ENCODE results near the gene NPAS3. TPM values are rescaled to one million over a fixed set of nuclear protein-coding genes. Genes with fewer than 3 reads are reported as not detected.

NPAS3 gene
- total RNA-seq, 1 experiment from 2014 or later, result 15.6 TPM

DNA sequence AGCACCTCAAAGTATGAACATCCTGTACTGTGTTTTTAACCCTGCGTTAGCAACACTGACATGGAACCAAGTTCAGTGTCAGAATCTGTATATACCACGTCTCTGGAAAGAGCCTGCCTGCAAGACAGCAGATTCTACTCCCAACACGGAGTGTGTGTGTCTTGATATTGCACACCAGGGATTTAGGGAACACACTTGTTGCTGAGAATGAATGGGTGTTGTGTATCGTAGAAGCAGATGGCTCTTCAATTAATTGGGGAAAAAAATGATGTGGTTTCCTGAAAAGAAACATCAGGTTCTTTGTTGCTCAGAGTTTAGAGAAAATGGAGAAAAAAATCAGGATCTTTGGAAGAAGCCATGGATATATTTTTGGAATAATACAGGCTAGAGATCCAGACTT, 841.4 kb downstream of the NPAS3 start:
- Histone ChIP-seq H3K27me3 (replicated peaks; ENCODE audit: insufficient read depth, low read depth, low read length, poor library complexity) (no peaks in the 10 kb centered on the region), H3K9me3 (ENCODE audit: low read depth, low read length, poor library complexity, severe bottlenecking) (no peaks in the 10 kb centered on the region), H3K27ac (ENCODE audit: low read depth, low read length, poor library complexity, severe bottlenecking) (no peak overlapping the region), H3K4me3 (ENCODE audit: low read depth, low read length, poor library complexity, severe bottlenecking) (no peak overlapping the region), H3K36me3 (ENCODE audit: insufficient read depth, low read length, poor library complexity, severe bottlenecking) (no peaks in the 10 kb centered on the region), H3K4me1 (ENCODE audit: insufficient read depth, low read length, poor library complexity, severe bottlenecking) (peaks cover 29% of the 10 kb centered on the region)
- no peak for TF ChIP-seq EZH2 (IDR thresholded peaks at IDR 0.05; ENCODE audit: borderline replicate concordance, low read depth, low read length, poor library complexity, severe bottlenecking)
- TF ChIP-seq, protein P1, sequence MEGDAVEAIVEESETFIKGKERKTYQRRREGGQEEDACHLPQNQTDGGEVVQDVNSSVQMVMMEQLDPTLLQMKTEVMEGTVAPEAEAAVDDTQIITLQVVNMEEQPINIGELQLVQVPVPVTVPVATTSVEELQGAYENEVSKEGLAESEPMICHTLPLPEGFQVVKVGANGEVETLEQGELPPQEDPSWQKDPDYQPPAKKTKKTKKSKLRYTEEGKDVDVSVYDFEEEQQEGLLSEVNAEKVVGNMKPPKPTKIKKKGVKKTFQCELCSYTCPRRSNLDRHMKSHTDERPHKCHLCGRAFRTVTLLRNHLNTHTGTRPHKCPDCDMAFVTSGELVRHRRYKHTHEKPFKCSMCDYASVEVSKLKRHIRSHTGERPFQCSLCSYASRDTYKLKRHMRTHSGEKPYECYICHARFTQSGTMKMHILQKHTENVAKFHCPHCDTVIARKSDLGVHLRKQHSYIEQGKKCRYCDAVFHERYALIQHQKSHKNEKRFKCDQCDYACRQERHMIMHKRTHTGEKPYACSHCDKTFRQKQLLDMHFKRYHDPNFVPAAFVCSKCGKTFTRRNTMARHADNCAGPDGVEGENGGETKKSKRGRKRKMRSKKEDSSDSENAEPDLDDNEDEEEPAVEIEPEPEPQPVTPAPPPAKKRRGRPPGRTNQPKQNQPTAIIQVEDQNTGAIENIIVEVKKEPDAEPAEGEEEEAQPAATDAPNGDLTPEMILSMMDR (conservative IDR thresholded peaks at IDR 0.05; ENCODE audit: low read depth, low read length), result no peak
- intact Hi-C loops (cut with micrococcal nuclease; ENCODE audit: unreplicated experiment), result no loop called here
- no TSS peak for BruUV-seq (replicated peaks)
- POLR2A ChIA-PET (ENCODE audit: low non-redundant PET), result interaction anchor here (0.6 kb wide), 1 partner anchor 86 kb away, joined by 3 read pairs; no protein-coding TSS in a partner anchor
- CTCF ChIA-PET, result no interaction called here
- DNase-seq (ENCODE audit: low spot score), result no peak

GRCh38 chr14:33781236-33781635, 842.6 kb downstream of the NPAS3 start:
- Histone ChIP-seq H3K9me3 (ENCODE audit: low read depth, low read length, poor library complexity, severe bottlenecking) (no peaks in the 10 kb centered on the region), H3K36me3 (ENCODE audit: insufficient read depth, low read length, poor library complexity, severe bottlenecking) (no peaks in the 10 kb centered on the region), H3K27ac (ENCODE audit: low read depth, low read length, poor library complexity, severe bottlenecking) (no peak overlapping the region), H3K4me3 (ENCODE audit: low read depth, low read length, poor library complexity, severe bottlenecking) (no peak overlapping the region), H3K4me1 (ENCODE audit: insufficient read depth, low read length, poor library complexity, severe bottlenecking) (peaks cover 28% of the 10 kb centered on the region), H3K27me3 (replicated peaks; ENCODE audit: insufficient read depth, low read depth, low read length, poor library complexity) (no peaks in the 10 kb centered on the region)
- POLR2A ChIA-PET (ENCODE audit: low non-redundant PET), result no interaction called here
- CTCF ChIA-PET, result no interaction called here
- no peak for DNase-seq (ENCODE audit: low spot score)
- intact Hi-C loops (cut with micrococcal nuclease; ENCODE audit: unreplicated experiment), result no loop called here
- no TSS peak for BruUV-seq (replicated peaks)
- no peak for TF ChIP-seq EZH2 (IDR thresholded peaks at IDR 0.05; ENCODE audit: borderline replicate concordance, low read depth, low read length, poor library complexity, severe bottlenecking)

DNA sequence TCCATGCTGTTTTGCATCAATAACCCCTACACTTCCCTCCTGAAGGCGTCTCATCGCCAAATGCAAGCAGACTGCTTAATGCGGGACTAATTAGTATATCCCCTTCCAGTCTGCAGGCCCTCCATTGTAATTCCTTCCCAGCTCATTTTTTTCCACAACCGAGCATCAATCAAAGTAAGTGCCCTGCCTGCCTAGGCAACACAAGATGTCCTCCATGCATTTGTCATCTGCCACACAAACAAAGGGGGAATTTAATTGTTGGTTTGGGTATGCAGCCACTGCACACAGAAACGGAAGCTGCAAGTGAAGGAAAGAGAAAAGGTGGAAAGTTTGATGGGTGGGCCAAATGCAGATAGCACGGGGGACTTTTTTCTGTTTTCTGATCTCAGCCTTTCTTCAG, 844.2 kb downstream of the NPAS3 start:
- BruUV-seq (replicated peaks), result no TSS peak
- H3K27ac ChIP-seq (ENCODE audit: low read depth, low read length, poor library complexity, severe bottlenecking), result no peak overlapping the region
- CTCF ChIA-PET, result no interaction called here
- H3K27me3 ChIP-seq (replicated peaks; ENCODE audit: insufficient read depth, low read depth, low read length, poor library complexity), result no peaks in the 10 kb centered on the region
- no peak overlapping the region for H3K4me3 ChIP-seq (ENCODE audit: low read depth, low read length, poor library complexity, severe bottlenecking)
- H3K4me1 ChIP-seq (ENCODE audit: insufficient read depth, low read length, poor library complexity, severe bottlenecking), result peaks cover 13% of the 10 kb centered on the region
- no peaks in the 10 kb centered on the region for H3K9me3 ChIP-seq (ENCODE audit: low read depth, low read length, poor library complexity, severe bottlenecking)
- DNase-seq (ENCODE audit: low spot score), result peak; percentile 56
- no peaks in the 10 kb centered on the region for H3K36me3 ChIP-seq (ENCODE audit: insufficient read depth, low read length, poor library complexity, severe bottlenecking)
- intact Hi-C loops (cut with micrococcal nuclease; ENCODE audit: unreplicated experiment), result no loop called here
- TF ChIP-seq EZH2 (IDR thresholded peaks at IDR 0.05; ENCODE audit: borderline replicate concordance, low read depth, low read length, poor library complexity, severe bottlenecking), result no peak
- TF ChIP-seq, protein P1 (conservative IDR thresholded peaks at IDR 0.05; ENCODE audit: low read depth, low read length), result no peak
- POLR2A ChIA-PET (ENCODE audit: low non-redundant PET), result no interaction called here

GRCh38 chr14:33786091-33786825, 847.6 kb downstream of the NPAS3 start:
- Histone ChIP-seq H3K27me3 (replicated peaks; ENCODE audit: insufficient read depth, low read depth, low read length, poor library complexity) (no peaks in the 10 kb centered on the region), H3K4me1 (ENCODE audit: insufficient read depth, low read length, poor library complexity, severe bottlenecking) (peaks cover 8% of the 10 kb centered on the region), H3K27ac (ENCODE audit: low read depth, low read length, poor library complexity, severe bottlenecking) (no peak overlapping the region), H3K36me3 (ENCODE audit: insufficient read depth, low read length, poor library complexity, severe bottlenecking) (no peaks in the 10 kb centered on the region), H3K4me3 (ENCODE audit: low read depth, low read length, poor library complexity, severe bottlenecking) (no peak overlapping the region), H3K9me3 (ENCODE audit: low read depth, low read length, poor library complexity, severe bottlenecking) (no peaks in the 10 kb centered on the region)
- BruUV-seq (replicated peaks), result no TSS peak
- ChIA-PET POLR2A (ENCODE audit: low non-redundant PET) (no interaction called here), CTCF (no interaction called here)
- DNase-seq (ENCODE audit: low spot score), result no peak
- TF ChIP-seq, protein P1 (conservative IDR thresholded peaks at IDR 0.05; ENCODE audit: low read depth, low read length), result no peak
- no peak for TF ChIP-seq EZH2 (IDR thresholded peaks at IDR 0.05; ENCODE audit: borderline replicate concordance, low read depth, low read length, poor library complexity, severe bottlenecking)
- intact Hi-C loops (cut with micrococcal nuclease; ENCODE audit: unreplicated experiment), result no loop called here
